ENCODE results near the gene ADCY7. TPM values are rescaled to one million over a fixed set of nuclear protein-coding genes. Genes with fewer than 3 reads are reported as not detected.

The ADCY7 gene
- total RNA-seq, 1 experiment from 2014 or later = 5.9 TPM

GRCh38 chr16:50365791-50366575, 99.6 kb downstream of the ADCY7 start (continued):
- TF ChIP-seq SP1 (CRISPR knock-in tag; conservative IDR thresholded peaks at IDR 0.05) (no peak), MXD4 (CRISPR knock-in tag; IDR thresholded peaks at IDR 0.05; ENCODE audit: borderline replicate concordance) (no peak), ZNF121 (CRISPR knock-in tag; IDR thresholded peaks at IDR 0.05) (no peak), TEAD1 (CRISPR knock-in tag; IDR thresholded peaks at IDR 0.05) (no peak)

Small RNAs within 50 kb of the gene (microRNA-seq; reads per million reads assigned to microRNA genes)
- not detected for gene MIR6771 (ENCODE audit: borderline number of aligned reads)

Other genes with a start within 250 kb of the ADCY7 start
- 13.2 to 13.8 TPM (median 13.7 TPM) in 3 replicates for gene CNEP1R1, start 241.3 kb upstream of the ADCY7 start, total RNA-seq (2021)
- gene HEATR3, start 200.6 kb upstream of the ADCY7 start, total RNA-seq (2021) = 27.8 to 28.1 TPM (median 28.0 TPM) in 3 replicates
- gene TENT4B, start 113.2 kb upstream of the ADCY7 start, total RNA-seq (2021) = 12.7 to 14.3 TPM (median 13.6 TPM) in 3 replicates
- 122 to 132 TPM (median 123 TPM) in 3 replicates for gene BRD7, start 102.4 kb downstream of the ADCY7 start, total RNA-seq (2021)

Data from WTC11 (cell line).